T-helper 1 cell (primary cell): ENCODE data around the gene POU3F4.

Experiments used
- DNase-seq, 5 donors: peaks; one replicate each; pipeline ENCODE4 v3.0.0-alpha.2; 2012 to 2020
- total RNA-seq, 4 donors: gene quantifications; one replicate each; lab custom pipeline; 2026; lab: John Stamatoyannopoulos, UW

Gene POU3F4
- total RNA-seq: 0 reads per million in 4 donors

DNA sequence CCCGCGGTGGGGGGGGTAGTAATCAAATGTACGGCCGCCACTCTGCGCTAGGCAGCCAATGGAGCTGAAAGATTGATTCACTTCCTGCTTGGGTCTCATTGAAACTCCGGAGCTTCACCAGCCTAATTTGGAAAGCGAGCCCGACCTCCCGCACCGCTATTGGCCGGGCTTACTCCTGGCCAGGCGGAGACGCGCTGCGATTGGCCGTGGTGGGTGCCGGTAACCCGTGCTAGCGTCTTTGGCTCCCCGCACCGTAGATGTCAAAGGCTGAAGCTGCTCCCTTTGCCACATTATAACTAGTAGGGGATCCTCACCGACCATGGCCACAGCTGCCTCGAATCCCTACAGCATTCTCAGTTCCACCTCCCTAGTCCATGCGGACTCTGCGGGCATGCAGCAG, at the start of gene POU3F4:
Gene POU3F4, plus strand, starts transcription at position 285 of the 400 bp plus-strand sequence. Its CDS starts 35 bp downstream, at position 320.
- no peak for DNase-seq

DNA sequence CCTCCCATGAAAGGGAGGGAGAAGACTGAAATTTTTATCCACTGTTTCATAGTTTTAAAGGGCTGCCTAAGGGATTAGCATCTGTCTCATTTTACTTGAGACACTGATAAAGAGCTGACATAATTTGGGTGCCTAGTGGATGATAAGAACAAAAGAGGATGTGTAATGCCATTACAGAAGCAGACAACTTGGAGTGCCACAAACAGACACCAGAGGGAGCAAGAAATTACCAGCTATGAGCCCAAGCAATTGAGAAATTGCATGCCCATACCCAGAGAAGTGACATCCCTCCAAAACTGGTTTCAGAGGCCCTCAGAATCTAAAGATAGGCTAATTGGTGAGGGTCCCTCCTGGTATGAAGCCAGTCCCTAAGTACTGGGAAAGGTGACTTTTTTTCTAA, 38.5 kb upstream of the POU3F4 start:
- peak in 1 of 5 donors; percentile 5 for DNase-seq

DNA sequence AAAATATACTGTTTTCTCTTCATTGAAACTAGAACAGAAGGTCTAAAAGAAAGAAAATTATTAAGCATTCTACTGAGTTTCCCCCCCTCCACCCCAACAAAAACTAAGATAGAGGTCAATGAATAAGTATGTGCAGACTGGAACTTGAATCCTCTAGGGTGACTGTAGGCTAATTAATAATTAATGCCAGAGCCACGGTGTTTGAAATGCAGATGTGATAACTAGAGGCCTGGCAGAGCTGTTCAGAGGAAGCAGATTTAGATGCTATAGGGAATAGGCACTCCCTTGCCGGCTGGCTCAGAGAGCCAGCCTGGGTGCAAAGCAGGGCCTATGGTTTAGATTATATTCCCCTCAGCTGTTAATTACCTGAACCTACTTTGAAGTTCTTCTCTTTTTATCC, 12.2 kb upstream of the POU3F4 start:
- DNase-seq: no peak

DNA sequence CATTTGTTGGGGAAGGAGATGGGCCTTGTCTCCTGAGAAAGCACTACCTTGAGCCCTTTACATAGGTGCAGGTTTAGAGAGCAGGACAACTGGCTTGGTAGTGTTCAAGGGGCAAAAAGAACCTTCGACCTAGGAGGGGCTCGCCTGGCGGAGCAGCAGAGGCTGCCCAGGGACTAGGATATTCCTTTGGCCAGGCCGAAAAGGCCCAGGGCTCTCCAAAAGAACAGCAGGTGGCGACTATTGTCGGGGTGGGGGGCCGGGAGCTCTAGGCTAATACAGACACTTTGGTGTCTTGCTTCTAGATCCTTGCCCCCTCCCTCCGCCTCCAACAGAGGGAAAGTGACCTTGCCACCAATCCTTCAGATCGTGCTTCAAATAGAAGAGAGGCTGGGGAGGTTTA, 7.1 kb upstream of the POU3F4 start:
- no peak for DNase-seq

DNA sequence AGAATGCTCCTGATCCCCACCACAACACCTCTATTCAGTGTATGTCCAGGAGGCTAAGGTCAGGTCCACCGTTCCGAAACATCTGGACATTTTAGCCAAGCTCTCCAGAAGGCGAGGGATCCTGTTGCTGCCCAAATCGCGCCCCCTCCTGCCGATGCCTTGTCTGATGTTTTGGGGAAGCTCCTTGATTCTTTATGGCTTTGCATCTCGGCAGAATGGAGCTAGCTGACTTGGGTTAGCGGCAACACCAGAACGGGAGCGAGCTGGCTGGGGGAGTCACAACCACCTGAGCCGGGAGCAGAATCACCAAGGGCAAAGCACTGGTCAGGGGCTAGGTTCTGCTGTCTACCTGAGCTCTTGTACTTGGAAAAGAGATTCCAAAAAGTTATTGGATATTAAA, 6.6 kb upstream of the POU3F4 start:
- no peak for DNase-seq

DNA sequence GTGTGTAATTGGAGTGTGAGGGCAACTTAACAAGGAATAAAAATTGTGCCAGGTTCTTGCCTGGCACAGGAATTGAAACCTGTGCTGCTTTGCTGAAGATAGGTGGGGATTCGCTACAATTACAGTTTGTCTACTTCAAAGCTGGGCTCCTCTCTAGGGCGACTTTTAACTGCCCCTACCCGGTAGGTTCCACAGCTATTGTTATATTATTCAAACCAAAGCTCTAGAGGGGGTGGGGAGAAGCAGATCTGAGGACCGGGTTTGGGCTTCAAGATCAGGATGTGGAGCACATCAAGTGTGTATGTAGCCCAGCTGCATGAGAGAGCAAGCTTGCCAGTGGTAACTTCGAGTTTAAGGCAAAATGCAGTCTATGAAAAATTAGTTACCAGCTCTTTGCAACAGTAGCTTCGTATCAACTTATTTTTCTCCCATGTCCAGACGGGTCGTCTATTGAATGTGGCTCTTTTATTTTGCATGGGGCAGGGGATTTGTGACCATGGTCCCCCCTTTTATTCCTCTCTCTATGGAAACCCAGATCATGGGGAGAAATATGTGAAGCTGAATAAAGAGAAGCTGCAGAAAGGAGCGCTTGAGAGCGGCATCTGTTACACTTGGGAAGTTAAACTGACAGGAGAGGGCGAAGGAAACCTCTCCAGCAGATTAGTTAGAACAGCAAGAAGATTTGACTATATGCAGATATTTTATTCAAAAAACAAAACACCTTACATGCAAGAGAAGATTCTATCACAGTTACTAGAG, 3.2 kb upstream of the POU3F4 start:
- no peak for DNase-seq

DNA sequence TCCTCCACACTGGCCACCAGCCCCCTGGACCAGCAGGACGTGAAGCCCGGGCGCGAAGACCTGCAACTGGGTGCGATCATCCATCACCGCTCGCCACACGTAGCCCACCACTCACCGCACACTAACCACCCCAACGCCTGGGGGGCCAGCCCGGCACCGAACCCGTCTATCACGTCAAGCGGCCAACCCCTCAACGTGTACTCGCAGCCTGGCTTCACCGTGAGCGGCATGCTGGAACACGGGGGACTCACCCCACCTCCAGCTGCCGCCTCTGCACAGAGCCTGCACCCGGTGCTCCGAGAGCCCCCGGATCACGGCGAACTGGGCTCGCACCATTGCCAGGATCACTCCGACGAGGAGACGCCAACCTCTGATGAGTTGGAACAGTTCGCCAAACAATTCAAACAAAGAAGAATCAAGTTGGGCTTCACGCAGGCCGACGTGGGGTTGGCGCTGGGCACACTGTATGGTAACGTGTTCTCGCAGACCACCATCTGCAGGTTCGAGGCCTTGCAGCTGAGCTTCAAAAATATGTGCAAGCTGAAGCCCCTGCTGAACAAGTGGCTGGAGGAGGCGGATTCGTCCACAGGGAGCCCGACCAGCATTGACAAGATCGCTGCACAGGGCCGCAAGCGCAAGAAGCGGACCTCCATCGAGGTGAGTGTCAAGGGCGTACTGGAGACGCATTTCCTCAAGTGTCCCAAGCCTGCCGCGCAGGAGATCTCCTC, 600 bp downstream of the POU3F4 start:
- DNase-seq: peak in 1 of 5 donors; percentile 9

DNA sequence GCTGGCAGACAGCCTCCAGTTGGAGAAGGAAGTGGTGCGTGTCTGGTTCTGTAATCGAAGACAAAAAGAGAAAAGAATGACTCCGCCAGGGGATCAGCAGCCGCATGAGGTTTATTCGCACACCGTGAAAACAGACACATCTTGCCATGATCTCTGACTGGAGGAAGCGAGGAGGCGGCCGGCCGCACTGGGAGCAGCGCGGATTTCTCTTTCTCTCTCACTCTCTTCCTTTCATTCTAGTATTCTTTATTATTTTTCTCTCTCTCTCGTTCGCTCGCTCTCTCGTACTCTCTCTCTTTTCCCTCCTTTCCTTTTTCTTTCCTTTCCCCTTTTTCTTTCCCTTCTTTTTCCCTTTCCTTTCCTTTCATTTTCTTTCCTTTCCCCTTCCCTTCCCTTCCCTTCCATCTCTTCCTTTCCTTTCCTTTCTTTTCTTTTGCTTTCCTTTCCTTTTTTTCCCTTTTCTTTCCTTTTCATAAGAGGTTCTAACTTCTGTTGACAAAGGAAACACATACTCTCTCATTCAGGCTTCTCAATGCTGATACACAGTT, 1.2 kb downstream of the POU3F4 start:
- DNase-seq: no peak

DNA sequence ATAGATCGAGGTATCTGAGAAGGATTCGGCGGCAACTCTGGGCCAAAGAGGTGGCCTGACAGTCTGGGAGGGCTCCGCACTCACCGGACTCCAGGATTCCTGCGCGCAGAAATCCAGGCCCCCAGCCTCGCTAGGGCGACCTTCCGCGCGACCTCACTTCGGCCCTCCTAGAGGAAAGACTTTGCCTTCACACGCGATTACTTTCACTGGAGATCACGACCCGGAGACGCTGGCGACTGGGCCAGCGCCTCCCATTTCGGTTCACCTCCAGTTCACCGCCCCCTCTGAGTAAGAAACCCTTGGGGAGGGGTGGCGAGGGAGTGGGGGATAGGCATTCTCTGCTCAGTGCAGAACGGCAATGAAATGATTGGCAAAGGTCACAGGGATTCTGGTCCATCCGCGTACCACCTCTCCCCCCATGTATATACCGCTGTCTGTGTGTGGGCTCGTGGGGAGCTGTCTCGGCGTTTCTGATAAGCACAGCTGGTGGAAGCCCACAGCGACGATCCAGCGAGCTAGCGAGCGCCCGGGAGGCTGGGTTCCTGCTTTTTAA, 2.5 kb downstream of the POU3F4 start:
- DNase-seq: no peak

DNA sequence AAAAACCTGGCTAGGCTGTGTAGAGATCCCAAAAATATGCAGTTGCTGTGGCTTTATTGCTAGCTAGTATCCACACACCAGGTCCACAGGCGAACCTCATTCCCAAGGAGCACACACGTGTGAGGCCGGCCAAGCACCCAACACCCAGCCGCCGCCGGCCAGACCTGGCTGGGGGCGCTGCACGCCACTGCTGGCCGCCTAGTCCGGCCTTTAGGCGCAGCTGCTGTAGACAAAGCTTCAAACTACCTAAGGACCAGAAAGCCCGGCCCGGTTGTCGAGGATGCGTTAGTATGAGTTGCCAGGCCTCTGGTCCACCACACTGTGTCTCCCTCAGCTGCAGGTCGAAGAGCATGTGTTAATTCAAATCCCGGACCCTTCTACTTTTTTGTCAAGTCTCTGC, 3.1 kb downstream of the POU3F4 start:
- DNase-seq: no peak

DNA sequence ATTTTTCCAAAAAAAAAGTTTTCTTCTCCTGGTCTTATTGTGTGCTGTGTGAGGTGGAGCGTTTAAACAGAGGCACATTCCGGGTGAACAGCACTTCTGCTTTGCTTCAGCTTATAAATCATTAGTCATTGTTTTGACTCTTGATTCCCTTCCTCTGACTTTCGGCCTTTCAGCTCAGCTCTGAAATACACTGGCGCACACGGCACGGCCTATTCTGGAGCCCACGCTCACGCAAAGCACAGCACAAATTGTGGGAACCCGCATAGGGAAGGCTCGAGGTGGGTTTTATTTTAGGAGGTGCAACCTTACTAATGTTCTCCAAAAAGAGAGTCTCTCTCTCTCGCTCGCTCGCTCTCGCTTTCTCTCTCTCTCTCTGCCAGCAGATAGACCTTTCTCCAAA, 4.0 kb downstream of the POU3F4 start:
- DNase-seq: no peak

DNA sequence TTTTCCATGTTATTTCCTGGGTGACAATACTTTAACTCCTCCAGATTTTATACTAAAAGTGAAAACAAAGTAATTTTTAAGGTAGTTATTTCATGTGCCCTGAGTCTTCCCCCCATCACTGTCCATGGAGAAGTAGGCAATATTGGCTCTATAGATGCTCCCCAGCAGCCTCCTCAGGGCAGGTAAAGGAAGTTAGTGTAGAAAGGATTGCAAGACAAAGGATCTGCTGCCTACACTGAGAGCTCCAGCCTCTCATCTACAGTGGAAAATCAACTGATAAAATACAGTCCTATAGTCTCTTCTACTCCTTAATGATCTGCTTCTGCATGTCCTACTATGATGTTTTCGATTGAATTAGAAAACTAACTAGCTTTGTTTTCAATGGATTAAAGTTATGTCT, 8.5 kb downstream of the POU3F4 start:
- no peak for DNase-seq

DNA sequence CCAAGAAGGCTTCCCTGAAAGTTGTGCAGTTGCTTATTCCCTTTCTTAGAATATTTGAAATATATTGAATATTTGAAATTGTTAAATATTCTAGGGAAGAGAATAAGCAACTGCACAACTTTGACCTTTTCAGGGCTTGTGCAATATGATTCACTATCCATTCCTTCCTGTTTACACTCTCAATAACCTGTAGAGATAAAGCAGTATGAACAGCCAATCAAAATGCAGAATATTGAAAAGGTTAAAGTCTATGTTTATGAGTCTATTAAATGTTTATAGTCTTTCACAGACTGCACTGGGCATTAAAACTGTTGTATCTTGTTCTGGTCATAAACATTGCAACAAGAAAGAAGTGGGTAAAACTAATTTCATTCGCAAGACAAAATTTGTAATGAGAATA, 13.8 kb downstream of the POU3F4 start:
- no peak for DNase-seq

DNA sequence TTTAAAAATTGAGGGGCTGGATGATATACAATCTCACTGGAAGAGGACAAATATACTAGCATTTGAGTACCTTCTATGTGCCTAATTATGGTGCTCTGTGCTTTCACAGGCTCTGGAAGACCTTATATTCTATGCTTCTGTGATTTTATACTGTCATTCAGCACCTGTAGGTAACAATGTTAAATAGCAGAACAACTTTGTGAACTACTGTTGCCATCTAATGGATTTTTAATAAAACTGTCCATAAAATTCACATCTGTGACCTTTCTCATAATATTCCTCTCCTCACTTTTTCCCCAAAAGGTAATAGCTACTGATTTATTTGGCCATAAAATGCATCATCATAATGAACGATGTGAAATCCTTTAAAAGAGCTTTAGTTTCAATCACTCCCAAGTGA, 21.9 kb downstream of the POU3F4 start:
- DNase-seq: no peak

DNA sequence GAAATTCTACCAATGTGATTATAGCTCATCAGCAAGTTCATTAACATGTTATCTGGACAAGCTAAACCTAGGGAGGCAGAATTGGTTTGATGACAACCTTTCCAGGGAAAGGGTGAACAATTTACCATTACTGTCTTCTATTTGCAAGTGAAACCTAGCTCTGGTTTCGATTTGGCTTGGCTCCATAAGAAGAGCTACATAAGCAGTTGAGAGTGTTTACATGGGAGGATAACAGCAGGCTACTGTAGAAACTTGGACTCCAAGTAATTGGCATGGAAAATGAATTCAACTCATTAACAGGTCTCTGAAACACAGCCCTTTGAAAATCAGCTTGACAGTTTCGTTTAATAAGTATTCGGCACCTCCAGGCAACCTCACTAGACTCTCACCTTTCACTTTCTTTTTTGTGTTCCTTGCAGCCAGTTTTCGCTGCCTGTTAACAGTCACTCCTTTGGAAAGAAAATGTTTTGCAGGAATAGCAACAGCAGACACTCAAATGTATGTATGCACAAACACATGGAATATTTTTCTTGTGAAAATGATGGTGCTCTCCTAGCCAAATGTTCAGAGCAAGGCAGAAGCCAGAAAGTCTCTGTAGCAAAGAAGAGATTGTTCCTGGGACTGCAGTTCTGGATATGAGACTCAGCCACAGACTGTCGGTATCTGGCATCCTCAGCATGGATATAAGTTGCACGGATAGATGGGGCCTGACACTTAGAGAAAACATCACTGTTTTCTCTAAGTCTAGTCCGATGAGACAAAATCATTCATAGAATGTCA, 27.5 kb downstream of the POU3F4 start:
- DNase-seq: peak in 1 of 5 donors; percentile 0
